ENCODE results near the gene ATP9A. TPM values are rescaled to one million over a fixed set of nuclear protein-coding genes. Genes with fewer than 3 reads are reported as not detected.
"Not testable (repeated sequence)": the region's sequence is repeated elsewhere in the genome, so short reads cannot be mapped to it uniquely, and the experiment has no call there.

The ATP9A gene
- total and polyA plus RNA-seq, 10 of the 15 experiments (the other 5 are each of a cell fraction or from before 2014, with no cell fraction given): 0.03 to 0.81 (median 0.14) TPM

GRCh38 chr20:51569815-51570738, 198.1 kb downstream of the ATP9A start:
- Histone ChIP-seq H3K79me2 (ENCODE audit: control insufficient read depth, insufficient read depth, low read length) (no peaks in the 10 kb centered on the region), H2AFZ (ENCODE audit: control insufficient read depth, low read depth, low read length) (no peak overlapping the region), H3K27me3 (replicated peaks in 1 of 2; ENCODE audit: control insufficient read depth in 2 of 2, insufficient read depth in 2 of 2, low read length in 1 of 2) (no peaks in the 10 kb centered on the region; a peak in 1 of 4 replicates), H3K36me3 (ENCODE audit: control insufficient read depth in 2 of 2, insufficient read depth in 2 of 2, low read length in 1 of 2) (no peaks in the 10 kb centered on the region), H4K20me1 (ENCODE audit: control insufficient read depth, insufficient read depth) (no peaks in the 10 kb centered on the region), H3K4me2 (ENCODE audit: control insufficient read depth, insufficient read depth) (no peak overlapping the region), H3K9me3 (replicated peaks; ENCODE audit: control insufficient read depth, insufficient read depth, low read length) (no peaks in the 10 kb centered on the region; the same call in 1 of the 3 replicates), H3K4me1 (ENCODE audit: control insufficient read depth, insufficient read depth, low read length) (no peaks in the 10 kb centered on the region), H3K27ac (ENCODE audit: control insufficient read depth, insufficient read depth) (no peak overlapping the region), H3K4me3 (no peak overlapping the region), H3K9ac (ENCODE audit: control insufficient read depth, insufficient read depth, low read length) (no peak overlapping the region)
- BruUV-seq (replicated peaks): no TSS peak
- RAD21 ChIA-PET (ENCODE audit: unreplicated experiment): no interaction called here
- intact Hi-C loops (cut with micrococcal nuclease; ENCODE audit: unreplicated experiment): no loop called here
- POLR2A ChIA-PET: no interaction called here
- FAIRE-seq (no peak), ATAC-seq (no peak), DNase-seq (ENCODE audit: low read depth, low spot score) (no peak)
- SMC1A ChIA-PET (ENCODE audit: uncharacterized antibody, unreplicated experiment): interaction anchor here (0.6 kb wide), 1 partner anchor 579 kb away, joined by 3 read pairs; no protein-coding TSS in a partner anchor
- WGBS (ENCODE audit: insufficient coverage, insufficient replicate concordance, low lambda C conversion rate, missing lambda C conversion rate): 58% methylated on average over 25 of the region's 25 CpGs
- in situ Hi-C loops (cut with MboI): no loop called here
- TF ChIP-seq WRNIP1 (IDR thresholded peaks at IDR 0.05; ENCODE audit: borderline replicate concordance, low read depth, low read length) (no peak), PAX8 (IDR thresholded peaks at IDR 0.05) (no peak), BMI1 (IDR thresholded peaks at IDR 0.05; ENCODE audit: borderline replicate concordance) (no peak), REST (IDR thresholded peaks at IDR 0.05; ENCODE audit: low read depth, low read length) (no peak)
- CTCF ChIA-PET: no interaction called here

- RAD21 ChIA-PET (ENCODE audit: unreplicated experiment); H3K36me3 ChIP-seq (ENCODE audit: control insufficient read depth in 2 of 2, insufficient read depth in 2 of 2, low read length in 1 of 2); H3K4me2 ChIP-seq (ENCODE audit: control insufficient read depth, insufficient read depth); ATAC-seq; H3K9ac ChIP-seq (ENCODE audit: control insufficient read depth, insufficient read depth, low read length); intact Hi-C loops (cut with micrococcal nuclease; ENCODE audit: unreplicated experiment); H3K27ac ChIP-seq (ENCODE audit: control insufficient read depth, insufficient read depth); H3K27me3 ChIP-seq (replicated peaks in 1 of 2; ENCODE audit: control insufficient read depth in 2 of 2, insufficient read depth in 2 of 2, low read length in 1 of 2); H3K79me2 ChIP-seq (ENCODE audit: control insufficient read depth, insufficient read depth, low read length); FAIRE-seq; BruUV-seq (replicated peaks); CTCF ChIA-PET; DNase-seq (ENCODE audit: low read depth, low spot score); H4K20me1 ChIP-seq (ENCODE audit: control insufficient read depth, insufficient read depth); H3K4me3 ChIP-seq; POLR2A ChIA-PET; SMC1A ChIA-PET (ENCODE audit: uncharacterized antibody, unreplicated experiment); in situ Hi-C loops (cut with MboI); H3K4me1 ChIP-seq (ENCODE audit: control insufficient read depth, insufficient read depth, low read length); H2AFZ ChIP-seq (ENCODE audit: control insufficient read depth, low read depth, low read length); H3K9me3 ChIP-seq (replicated peaks; ENCODE audit: control insufficient read depth, insufficient read depth, low read length): not testable (repeated sequence)
- 0% methylated on average over 3 of the region's 3 CpGs for WGBS (ENCODE audit: insufficient coverage, insufficient replicate concordance, low lambda C conversion rate, missing lambda C conversion rate)
These were observed 199.7 kb downstream of the ATP9A start for GRCh38 chr20:51568533-51568932.

Measured in GM12878 (cell line).